Ishikawa (cell line): ENCODE data around the gene PTPRN2.

ENCODE experiments used
- CEBPB ChIP-seq: IDR thresholded peaks from 2 replicates; pipeline ENCODE4 v1.6.1; 2012
- CREB1 ChIP-seq: IDR thresholded peaks from 2 replicates; pipeline ENCODE4 v1.6.1; 2012; ENCODE audit warnings: low read depth
- EGR1 ChIP-seq: IDR thresholded peaks from 2 replicates; pipeline ENCODE4 v1.6.1; 2012
- EP300 ChIP-seq: IDR thresholded peaks from 2 replicates; pipeline ENCODE4 v1.6.1; 2012; ENCODE audit warnings: borderline replicate concordance
- FOXM1 ChIP-seq: IDR thresholded peaks from 2 replicates; pipeline ENCODE4 v1.6.1; 2012; ENCODE audit warnings: low read depth, borderline replicate concordance
- NFIC ChIP-seq: IDR thresholded peaks from 2 replicates; pipeline ENCODE4 v1.6.1; 2012
- RAD21 ChIP-seq: IDR thresholded peaks from 2 replicates; pipeline ENCODE4 v1.6.1; 2012; ENCODE audit warnings: low read depth
- TAF1 ChIP-seq: IDR thresholded peaks from 2 replicates; pipeline ENCODE4 v1.6.1; 2012; ENCODE audit warnings: low read depth, mild to moderate bottlenecking
- TCF12 ChIP-seq: IDR thresholded peaks from 2 replicates; pipeline ENCODE4 v1.6.1; 2012; ENCODE audit warnings: low read depth
- TEAD4 ChIP-seq: IDR thresholded peaks from 2 replicates; pipeline ENCODE4 v1.6.1; 2012
- YY1 ChIP-seq: IDR thresholded peaks from 2 replicates; pipeline ENCODE4 v1.6.1; 2012; ENCODE audit warnings: low read depth
- ZBTB7A ChIP-seq: IDR thresholded peaks from 2 replicates; pipeline ENCODE4 v1.6.1; 2012; ENCODE audit warnings: low read depth
- TF ChIP-seq, protein P1 (sequence below): IDR thresholded peaks from 2 replicates; pipeline ENCODE4 v1.6.1; 2012
- TF ChIP-seq, protein P2 (sequence below): IDR thresholded peaks from 2 replicates; pipeline ENCODE4 v1.6.1; 2012
- TF ChIP-seq, protein P3 (sequence below): IDR thresholded peaks from 2 replicates; pipeline ENCODE4 v1.6.1; 2012; ENCODE audit warnings: low read depth, mild to moderate bottlenecking

The PTPRN2 gene

DNA sequence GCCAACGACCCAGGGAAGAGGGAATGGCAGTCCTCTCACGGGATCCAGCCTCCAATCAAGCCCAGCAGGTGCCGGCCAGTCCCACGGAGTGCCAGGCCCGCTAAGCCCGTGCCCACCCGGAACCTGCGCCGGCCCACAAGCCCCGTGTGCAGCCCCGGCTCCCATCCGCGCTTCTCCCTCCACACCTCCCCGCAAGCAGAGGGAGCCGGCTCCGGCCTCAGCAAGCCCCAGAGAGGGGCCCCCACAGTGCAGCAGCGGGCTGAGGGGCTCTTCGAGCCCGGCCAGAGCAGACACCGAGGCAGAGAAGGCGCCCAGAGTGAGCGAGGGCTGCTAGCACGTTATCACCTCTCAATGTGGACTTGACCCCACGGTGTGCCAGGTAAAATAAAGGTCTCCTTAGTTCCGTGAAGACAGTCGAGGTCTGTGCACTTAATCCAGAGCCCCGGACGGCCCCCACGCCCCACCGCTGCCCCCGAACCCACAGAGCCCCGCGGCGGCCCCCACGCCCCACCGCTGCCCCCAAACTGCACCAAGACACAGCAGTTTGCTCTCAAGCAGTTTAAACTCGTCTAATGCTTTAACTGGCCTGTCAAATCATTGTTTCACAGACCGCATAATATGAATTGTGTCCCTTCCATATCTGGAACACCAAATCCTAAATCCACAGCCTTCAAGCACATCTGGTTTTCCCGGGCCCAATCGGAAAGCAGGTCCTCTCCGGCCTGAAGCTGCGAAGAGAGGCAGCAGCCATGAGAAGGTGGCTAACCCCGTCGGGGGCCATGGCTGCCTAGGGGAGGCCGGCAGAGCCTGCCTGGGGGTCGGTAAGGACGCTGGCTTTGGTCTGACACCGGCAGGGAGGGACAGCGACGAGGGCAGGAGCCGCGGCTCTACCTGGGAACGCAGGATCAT lies 307.8 kb downstream of the PTPRN2 start:
- TF ChIP-seq EGR1, result no peak
- TF ChIP-seq, protein P1, sequence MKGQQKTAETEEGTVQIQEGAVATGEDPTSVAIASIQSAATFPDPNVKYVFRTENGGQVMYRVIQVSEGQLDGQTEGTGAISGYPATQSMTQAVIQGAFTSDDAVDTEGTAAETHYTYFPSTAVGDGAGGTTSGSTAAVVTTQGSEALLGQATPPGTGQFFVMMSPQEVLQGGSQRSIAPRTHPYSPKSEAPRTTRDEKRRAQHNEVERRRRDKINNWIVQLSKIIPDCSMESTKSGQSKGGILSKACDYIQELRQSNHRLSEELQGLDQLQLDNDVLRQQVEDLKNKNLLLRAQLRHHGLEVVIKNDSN, result no peak
- TF ChIP-seq ZBTB7A, result no peak
- no peak for TF ChIP-seq EP300
- no peak for TF ChIP-seq TAF1
- TF ChIP-seq TEAD4, result no peak
- no peak for TF ChIP-seq NFIC
- no peak for TF ChIP-seq CREB1
- no peak for TF ChIP-seq TCF12
- TF ChIP-seq, protein P2, sequence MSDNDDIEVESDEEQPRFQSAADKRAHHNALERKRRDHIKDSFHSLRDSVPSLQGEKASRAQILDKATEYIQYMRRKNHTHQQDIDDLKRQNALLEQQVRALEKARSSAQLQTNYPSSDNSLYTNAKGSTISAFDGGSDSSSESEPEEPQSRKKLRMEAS, result no peak
- TF ChIP-seq, protein P3, sequence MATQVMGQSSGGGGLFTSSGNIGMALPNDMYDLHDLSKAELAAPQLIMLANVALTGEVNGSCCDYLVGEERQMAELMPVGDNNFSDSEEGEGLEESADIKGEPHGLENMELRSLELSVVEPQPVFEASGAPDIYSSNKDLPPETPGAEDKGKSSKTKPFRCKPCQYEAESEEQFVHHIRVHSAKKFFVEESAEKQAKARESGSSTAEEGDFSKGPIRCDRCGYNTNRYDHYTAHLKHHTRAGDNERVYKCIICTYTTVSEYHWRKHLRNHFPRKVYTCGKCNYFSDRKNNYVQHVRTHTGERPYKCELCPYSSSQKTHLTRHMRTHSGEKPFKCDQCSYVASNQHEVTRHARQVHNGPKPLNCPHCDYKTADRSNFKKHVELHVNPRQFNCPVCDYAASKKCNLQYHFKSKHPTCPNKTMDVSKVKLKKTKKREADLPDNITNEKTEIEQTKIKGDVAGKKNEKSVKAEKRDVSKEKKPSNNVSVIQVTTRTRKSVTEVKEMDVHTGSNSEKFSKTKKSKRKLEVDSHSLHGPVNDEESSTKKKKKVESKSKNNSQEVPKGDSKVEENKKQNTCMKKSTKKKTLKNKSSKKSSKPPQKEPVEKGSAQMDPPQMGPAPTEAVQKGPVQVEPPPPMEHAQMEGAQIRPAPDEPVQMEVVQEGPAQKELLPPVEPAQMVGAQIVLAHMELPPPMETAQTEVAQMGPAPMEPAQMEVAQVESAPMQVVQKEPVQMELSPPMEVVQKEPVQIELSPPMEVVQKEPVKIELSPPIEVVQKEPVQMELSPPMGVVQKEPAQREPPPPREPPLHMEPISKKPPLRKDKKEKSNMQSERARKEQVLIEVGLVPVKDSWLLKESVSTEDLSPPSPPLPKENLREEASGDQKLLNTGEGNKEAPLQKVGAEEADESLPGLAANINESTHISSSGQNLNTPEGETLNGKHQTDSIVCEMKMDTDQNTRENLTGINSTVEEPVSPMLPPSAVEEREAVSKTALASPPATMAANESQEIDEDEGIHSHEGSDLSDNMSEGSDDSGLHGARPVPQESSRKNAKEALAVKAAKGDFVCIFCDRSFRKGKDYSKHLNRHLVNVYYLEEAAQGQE, result no peak
- TF ChIP-seq FOXM1, result no peak
- TF ChIP-seq CEBPB, result no peak
- TF ChIP-seq RAD21, result no peak

DNA sequence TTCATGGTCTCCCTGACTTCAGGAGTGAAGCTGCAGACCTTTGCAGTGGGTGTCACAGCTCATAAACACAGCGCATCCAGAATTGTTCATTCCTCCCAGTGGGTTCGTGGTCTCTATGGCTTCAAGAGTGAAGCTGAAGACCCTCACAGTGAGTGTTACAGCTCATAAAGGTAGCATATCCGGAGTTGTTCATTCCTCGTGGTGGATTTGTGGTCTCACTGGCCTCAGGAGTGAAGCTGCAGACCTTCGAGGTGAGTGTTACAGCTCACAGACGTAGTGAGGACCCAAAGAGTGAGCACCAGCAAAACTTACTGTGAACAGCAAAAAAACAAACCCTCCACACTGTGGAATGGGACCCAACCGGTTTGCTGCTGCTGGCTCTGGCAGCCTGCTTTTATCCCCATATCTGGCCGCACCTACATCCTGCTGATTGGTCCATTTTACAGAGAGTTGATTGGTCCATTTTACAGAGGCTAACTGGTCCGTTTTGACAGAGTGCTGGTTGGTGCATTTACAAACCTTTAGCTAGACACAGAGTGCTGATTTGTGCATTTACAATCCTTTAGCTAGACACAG lies 308.8 kb downstream of the PTPRN2 start:
- TF ChIP-seq, protein P1, result no peak
- TF ChIP-seq EGR1 (no peak), FOXM1 (no peak), TCF12 (no peak), TEAD4 (no peak), YY1 (no peak), ZBTB7A (no peak), RAD21 (no peak), CREB1 (no peak), EP300 (no peak), TAF1 (no peak), CEBPB (no peak), NFIC (no peak)
- TF ChIP-seq, protein P2, result no peak
- TF ChIP-seq, protein P3, result no peak

DNA sequence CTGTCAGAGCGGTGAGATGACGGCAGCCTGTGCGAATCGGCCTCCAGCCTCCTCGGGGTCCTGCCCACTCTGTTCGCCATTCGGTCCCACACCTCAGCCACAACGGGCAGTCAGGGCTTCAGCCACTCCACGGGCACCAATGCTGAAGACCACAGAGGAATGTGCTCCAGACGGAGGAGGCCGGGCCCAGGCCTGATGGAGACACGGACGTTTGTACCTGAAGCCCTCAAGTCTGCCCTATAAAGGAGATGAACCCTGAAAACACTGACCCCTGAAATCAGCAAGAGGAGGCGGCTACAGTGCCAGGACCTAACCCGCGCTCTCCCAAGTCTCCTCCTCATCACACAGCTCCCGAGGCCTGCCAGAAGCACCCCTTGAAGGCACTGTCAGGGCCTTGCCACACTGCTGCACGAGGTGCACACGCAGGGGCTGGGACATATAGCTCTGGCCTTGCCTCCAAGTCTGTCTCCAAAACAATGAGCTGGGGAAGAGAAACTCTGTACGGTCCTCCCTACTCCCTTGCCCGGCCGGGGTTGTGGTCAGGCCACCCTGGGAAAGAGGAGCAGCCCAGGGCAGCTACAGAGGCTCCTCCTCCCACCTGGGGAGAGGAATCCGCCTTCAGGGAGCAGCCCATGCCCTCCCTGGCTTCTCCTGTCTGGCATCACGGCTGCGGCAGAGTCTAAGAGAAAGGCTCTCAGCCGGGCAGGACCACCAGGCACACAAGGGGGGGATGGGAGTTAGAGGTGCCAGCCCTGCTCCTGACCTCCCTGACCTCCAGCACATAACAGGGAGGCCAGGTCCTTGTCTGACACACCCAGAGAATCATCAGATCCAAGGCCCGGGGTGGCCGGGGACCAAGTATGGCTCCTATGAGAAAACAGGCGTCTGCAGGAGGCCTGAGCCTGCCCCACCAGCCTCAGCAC lies 310.1 kb downstream of the PTPRN2 start:
- TF ChIP-seq EGR1 (no peak), ZBTB7A (no peak), YY1 (no peak), TCF12 (no peak)
- TF ChIP-seq, protein P2, result no peak
- TF ChIP-seq, protein P3, result no peak
